ENCODE measurements around the gene CD37.

DNA sequence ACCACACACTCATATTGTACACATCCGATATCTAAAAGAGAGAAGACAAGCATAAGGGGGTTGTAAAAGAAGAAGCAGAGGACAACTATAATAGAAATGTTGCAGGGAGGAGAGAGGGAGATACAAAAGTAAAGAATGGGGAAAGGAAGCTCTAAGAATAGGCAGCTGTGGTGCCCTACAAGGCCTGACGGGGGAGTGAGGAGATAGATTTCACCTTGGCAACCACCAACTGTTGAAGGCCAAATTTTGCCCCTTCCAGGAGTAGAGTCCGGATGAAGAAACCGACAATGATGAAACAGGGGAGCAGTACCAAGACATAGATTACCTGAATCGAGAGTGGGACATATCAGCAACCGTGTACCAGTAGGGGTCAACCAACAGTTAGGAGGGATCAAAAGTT is 26.1 kb upstream of the CD37 start:
- TF ChIP-seq EZH2 (IDR thresholded peaks at IDR 0.05) (no peak), POLR2AphosphoS5 (IDR thresholded peaks at IDR 0.05; ENCODE audit: borderline replicate concordance, low read depth, low read length) (no peak)
